Inferior parietal cortex (tissue), 1 donor: ENCODE results near the gene SH3RF3.

Experiments used
- DNase-seq: peaks from one replicate; pipeline ENCODE4 v3.0.0-alpha.2; 2016; ENCODE audit errors: extremely low spot score

Gene SH3RF3

GRCh38 chr2:109333414-109334210 lies 204.6 kb downstream of the SH3RF3 start:
- DNase-seq = no peak

- DNase-seq = no peak
Measured at GRCh38 chr2:109335631-109336176, 206.7 kb downstream of the SH3RF3 start.

- no peak for DNase-seq
Measured at GRCh38 chr2:109336296-109336695, 207.3 kb downstream of the SH3RF3 start.

GRCh38 chr2:109337221-109337620 lies 208.2 kb downstream of the SH3RF3 start:
- no peak for DNase-seq

GRCh38 chr2:109339519-109339966 lies 210.5 kb downstream of the SH3RF3 start:
- DNase-seq = no peak

GRCh38 chr2:109340381-109340780 lies 211.4 kb downstream of the SH3RF3 start:
- no peak for DNase-seq

- DNase-seq = no peak
Measured at GRCh38 chr2:109341355-109342255, 212.6 kb downstream of the SH3RF3 start.

- no peak for DNase-seq
Measured at GRCh38 chr2:109342256-109342850, 213.3 kb downstream of the SH3RF3 start.

GRCh38 chr2:109342930-109343329 lies 213.9 kb downstream of the SH3RF3 start:
- no peak for DNase-seq

GRCh38 chr2:109343460-109343859 lies 214.5 kb downstream of the SH3RF3 start:
- DNase-seq = no peak

- DNase-seq = no peak
Measured at GRCh38 chr2:109344270-109344805, 215.3 kb downstream of the SH3RF3 start.

- no peak for DNase-seq
Measured at GRCh38 chr2:109345091-109345490, 216.1 kb downstream of the SH3RF3 start.

GRCh38 chr2:109345653-109346480 lies 216.9 kb downstream of the SH3RF3 start:
- no peak for DNase-seq

- no peak for DNase-seq
Measured at GRCh38 chr2:109346601-109347228, 217.7 kb downstream of the SH3RF3 start.

- DNase-seq = no peak
Measured at GRCh38 chr2:109347626-109348025, 218.6 kb downstream of the SH3RF3 start.

GRCh38 chr2:109348190-109348589 lies 219.2 kb downstream of the SH3RF3 start:
- no peak for DNase-seq

GRCh38 chr2:109348671-109349502 lies 219.9 kb downstream of the SH3RF3 start:
- DNase-seq = peak; percentile 42

GRCh38 chr2:109349503-109350465 lies 220.8 kb downstream of the SH3RF3 start:
- DNase-seq = no peak
